Heart right ventricle (tissue), 16 donors: ENCODE data around the gene RAP1GAP2. TPM values are rescaled to one million over a fixed set of nuclear protein-coding genes. Genes with fewer than 3 reads are reported as not detected.

Source experiments
- ATAC-seq, 8 donors: fragments of 200-7000 bp; cut with Tn5 transposase; one replicate each; pipeline ENCODE4 v1.9.1; 2020; ENCODE audit warnings: mild to moderate bottlenecking in 8 of 8, moderate library complexity in 8 of 8, moderate number of reproducible peaks in 1 of 8
- DNase-seq, 2 donors: peaks; one replicate each; pipeline ENCODE4 v3.0.0-alpha.2; 2020
- H3K27ac ChIP-seq, 10 donors: fragments of 200-600 bp; sonication (generic) in 2 of 10; one replicate each; pipeline versions ENCODE4 v1.5.0 to v1.8.0; 2020 to 2022; ENCODE audit warnings: mild to moderate bottlenecking in 3 of 10
- H3K27me3 ChIP-seq, 7 donors: fragments of 200-600 bp; one replicate each; pipeline ENCODE4 v1.8.0; 2021 to 2022; ENCODE audit warnings: mild to moderate bottlenecking in 2 of 7
- H3K36me3 ChIP-seq, 9 donors: fragments of 200-600 bp; sonication (generic) in 1 of 9; one replicate each; pipeline versions ENCODE4 v1.5.0 to v1.8.0; 2020 to 2022; ENCODE audit warnings: mild to moderate bottlenecking in 2 of 9
- H3K4me1 ChIP-seq, 9 donors: fragments of 200-600 bp; sonication (generic) in 1 of 9; one replicate each; pipeline versions ENCODE4 v1.5.0 to v1.8.0; 2020 to 2022; ENCODE audit warnings: mild to moderate bottlenecking in 4 of 9
- H3K4me3 ChIP-seq, 10 donors: fragments of 200-600 bp; sonication (generic) in 2 of 10; one replicate each; pipeline versions ENCODE4 v1.5.0 to v1.8.0; 2020 to 2022; ENCODE audit warnings: mild to moderate bottlenecking in 7 of 10, moderate library complexity in 2 of 10
- H3K9me3 ChIP-seq, 11 donors: fragments of 200-600 bp in 10 of 11; sonication (generic) in 2 of 11; one replicate each; pipeline versions ENCODE4 v1.5.0 to v1.8.0; 2013 to 2022; ENCODE audit warnings: mild to moderate bottlenecking in 2 of 11, control low read depth in 1 of 11, moderate library complexity in 1 of 11
- CTCF ChIP-seq, 9 donors: fragments of 200-600 bp; sonication (generic) in 2 of 9; IDR thresholded peaks; one replicate each; pipeline versions ENCODE4 v1.5.0 to v1.8.0; 2021 to 2022; ENCODE audit warnings: antibody characterized with exemption in 9 of 9, mild to moderate bottlenecking in 5 of 9, moderate library complexity in 1 of 9
- WGBS, 2 donors: extraction: QIAGEN DNeasy Blood & Tissue Kit; methylation state at CpG; one replicate each; pipeline ENCODE4 v1.1.7; 2013; ENCODE audit warnings: inconsistent platforms in 1 of 2; 5-methylcytosine and 5-hydroxymethylcytosine counted together
- intact Hi-C, 10 donors: fragments of 100-400 bp; cut with DNase I; formaldehyde crosslinking; loops; one replicate each; pipeline versions ENCODE4 v1.11.1 to v1.14.2; 2022
- polyA plus RNA-seq, 2 donors: library from polyadenylated mRNA; stranded (reverse); fragments of 200-250 nt; gene quantifications; one replicate each; pipeline ENCODE4 v1.2.3, GENCODE V29; 2013
- total RNA-seq, 10 donors: library from RNA; stranded (reverse); fragmentation: NEBNext Ultra II Directional in 3 of 10; extraction: Animal tissue kit (Norgen Biotek cat#: 25700) in 3 of 10; gene quantifications; one replicate each; pipeline versions ENCODE4 v1.2.1 to v1.2.4, GENCODE V29; 2021 to 2023
- donor health status: Arrhythmogenic right ventricular cardiomyopathy.
- donor health status: ischemic (EF 13 %, LVEDD 7.1; RV severe dilation, severe dysfunction).
- donor health status: healthy with polysubstance abuse.
- donor health status: DM: no; HTN: yes; CAD: no.
- donor health status: DM: no; HTN: no; CAD: no.
- donor health status: ischemic (EF 25% LVEDD 6.9; RV normal size, moderate dysfunction).
- donor health status: ischemic (EF 25% LVEDD 5.7; RV mildly dilated, moderate dysfunction).
- donor health status: healthy.
- donor health status: DM: yes; HTN: yes; CAD: no.
- donor health status: Ischemic cardiomyopathy.
- donor health status: ischemic (EF 35%, LVEDD 5.7; RV mildly dilated, moderate dysfunction).
- donor health status: nonischemic (EF 11% LVEDD 7.7; RV severe dilation, severe dysfunction).
- donor health status: DM: yes; HTN: yes; CAD: no.
- donor health status: PGD.
- donor health status: ischemic (EF 29% LVEDD 5.4; RV normal size, mild dysfunction).
- donor health status: nonischemic (EF 23%, LVEDD 6.1; RV moderate dilation, normal function).

The RAP1GAP2 gene
- total and polyA plus RNA-seq, 12 donors, result 9.5 to 51.3 (median 34.6) TPM

- ATAC-seq (peak in 4 of 8 donors; percentile 4 to 74 (median 20)), DNase-seq (no peak)
- no peak for TF ChIP-seq CTCF (IDR thresholded peaks at IDR 0.05)
- peaks cover 0 to 7% (median 0%) of the 10 kb centered on the region in 9 donors for H3K36me3 ChIP-seq
- no peaks in the 10 kb centered on the region for H3K9me3 ChIP-seq
- H3K4me1 ChIP-seq, result peaks cover 2 to 26% (median 19%) of the 10 kb centered on the region in 9 donors
- H3K4me3 ChIP-seq, result no peak overlapping the region
- intact Hi-C loops, result no loop called here
- peak overlapping the region in 1 of 10 donors; percentile 19 for H3K27ac ChIP-seq
- WGBS, 2 donors, result 76% methylated on average over 26 of the region's 26 CpGs
- H3K27me3 ChIP-seq, result no peaks in the 10 kb centered on the region
These were observed 237.7 kb downstream of the RAP1GAP2 start for GRCh38 chr17:3033741-3034577.

GRCh38 chr17:3034578-3034920, 238.3 kb downstream of the RAP1GAP2 start:
- H3K9me3 ChIP-seq, result no peaks in the 10 kb centered on the region
- peak overlapping the region in 1 of 10 donors; percentile 10 for H3K27ac ChIP-seq
- peak in 1 of 2 donors; percentile 2 for DNase-seq
- intact Hi-C loops, result no loop called here
- TF ChIP-seq CTCF (IDR thresholded peaks at IDR 0.05), result no peak
- 76 to 80% methylated on average over 9 of the region's 9 CpGs for WGBS, 2 donors
- H3K4me3 ChIP-seq, result no peak overlapping the region
- peak in 1 of 8 donors; percentile 6 for ATAC-seq
- peaks cover 2 to 20% (median 14%) of the 10 kb centered on the region in 9 donors for H3K4me1 ChIP-seq
- H3K36me3 ChIP-seq, result peaks cover 0 to 7% (median 0%) of the 10 kb centered on the region in 9 donors
- no peaks in the 10 kb centered on the region for H3K27me3 ChIP-seq

GRCh38 chr17:3035256-3035967, 239.2 kb downstream of the RAP1GAP2 start:
- Histone ChIP-seq H3K9me3 (no peaks in the 10 kb centered on the region), H3K27ac (no peak overlapping the region), H3K36me3 (peaks cover 0 to 7% (median 0%) of the 10 kb centered on the region in 9 donors), H3K4me3 (no peak overlapping the region), H3K4me1 (peaks cover 0 to 15% (median 6%) of the 10 kb centered on the region in 9 donors), H3K27me3 (no peaks in the 10 kb centered on the region)
- ATAC-seq (peak in 1 of 8 donors; percentile 46), DNase-seq (peak in 1 of 2 donors; percentile 3)
- no peak for TF ChIP-seq CTCF (IDR thresholded peaks at IDR 0.05)
- WGBS, 2 donors, result 76 to 81% methylated on average over 13 of the region's 13 CpGs
- intact Hi-C loops, result no loop called here

- H3K4me3 ChIP-seq, result no peak overlapping the region
- ATAC-seq, result peak in 1 of 8 donors; percentile 2
- DNase-seq, result peak in 1 of 2 donors; percentile 1
- H3K27me3 ChIP-seq, result peaks cover 0 to 2% (median 0%) of the 10 kb centered on the region in 7 donors
- no peaks in the 10 kb centered on the region for H3K9me3 ChIP-seq
- no peak for TF ChIP-seq CTCF (IDR thresholded peaks at IDR 0.05)
- WGBS, 2 donors, result 90 to 91% methylated on average over 7 of the region's 7 CpGs
- H3K36me3 ChIP-seq, result peaks cover 0 to 7% (median 0%) of the 10 kb centered on the region in 9 donors
- intact Hi-C loops, result no loop called here
- no peak overlapping the region for H3K27ac ChIP-seq
- peaks cover 0 to 9% (median 1%) of the 10 kb centered on the region in 9 donors for H3K4me1 ChIP-seq
These were observed 239.7 kb downstream of the RAP1GAP2 start for GRCh38 chr17:3035968-3036280.
